Astrocyte (in vitro differentiated cells and primary cell): ENCODE data around the gene EEF1AKMT3. TPM values are rescaled to one million over a fixed set of nuclear protein-coding genes. Genes with fewer than 3 reads are reported as not detected.
A peak's percentile ranks its signal among the peaks of the same experiment; 100 is the strongest.

Source experiments
- DNase-seq: peaks from one replicate; pipeline ENCODE4 v3.0.0-alpha.2; 2010; ENCODE audit warnings: low read depth
- FAIRE-seq: peaks from 2 replicates; lab custom pipeline; 2011; peaks lifted over from hg19 to GRCh38; lab: Jason Lieb, UNC
- H2AFZ ChIP-seq: 2 replicates; pipeline ENCODE4 v1.6.0; 2012; ENCODE audit warnings: low read depth, low read length, inconsistent platforms
- H3K27ac ChIP-seq: 2 replicates; pipeline ENCODE4 v1.5.1; 2011; ENCODE audit warnings: low read depth, low read length, inconsistent platforms
- H3K27me3 ChIP-seq: 2 replicates; pipeline ENCODE4 v1.6.0; 2011; ENCODE audit warnings: low read length, inconsistent platforms; ENCODE audit not compliant: insufficient read depth
- H3K36me3 ChIP-seq: 2 replicates; pipeline ENCODE4 v1.5.1; 2011; ENCODE audit warnings: low read length, inconsistent platforms; ENCODE audit not compliant: insufficient read depth
- H3K4me1 ChIP-seq: 2 replicates; pipeline ENCODE4 v1.5.1; 2011; ENCODE audit warnings: low read length, inconsistent platforms; ENCODE audit not compliant: insufficient read depth
- H3K4me2 ChIP-seq: 2 replicates; pipeline ENCODE4 v1.6.0; 2012; ENCODE audit warnings: low read length, inconsistent platforms
- H3K4me3 ChIP-seq: 2 replicates; pipeline ENCODE4 v1.5.1; 2011; ENCODE audit warnings: low read depth, mild to moderate bottlenecking, low read length, inconsistent platforms; ENCODE audit not compliant: insufficient read depth
- H3K79me2 ChIP-seq: 2 replicates; pipeline ENCODE4 v1.6.0; 2012; ENCODE audit warnings: mild to moderate bottlenecking, low read length, inconsistent platforms; ENCODE audit not compliant: insufficient read depth
- H3K9ac ChIP-seq: 2 replicates; pipeline ENCODE4 v1.6.0; 2012; ENCODE audit warnings: mild to moderate bottlenecking, low read length, inconsistent platforms
- H3K9me3 ChIP-seq: 2 replicates; pipeline ENCODE4 v1.5.1; 2012; ENCODE audit warnings: low read depth, mild to moderate bottlenecking, low read length, inconsistent platforms; ENCODE audit not compliant: insufficient read depth
- H4K20me1 ChIP-seq: 2 replicates; pipeline ENCODE4 v1.6.0; 2012; ENCODE audit warnings: low read length, inconsistent platforms; ENCODE audit not compliant: insufficient read depth
- H3K27ac Mint-ChIP-seq: one replicate; pipeline ENCODE4 v1.8.0; 2021; ENCODE audit warnings: mild to moderate bottlenecking, mixed read lengths; ENCODE audit not compliant: unreplicated experiment
- H3K27me3 Mint-ChIP-seq: one replicate; pipeline ENCODE4 v1.8.0; 2021; ENCODE audit warnings: low read depth, mixed read lengths; ENCODE audit not compliant: unreplicated experiment
- H3K36me3 Mint-ChIP-seq: one replicate; pipeline ENCODE4 v1.8.0; 2021; ENCODE audit warnings: low read depth, mixed read lengths; ENCODE audit not compliant: unreplicated experiment
- H3K4me1 Mint-ChIP-seq: one replicate; pipeline ENCODE4 v1.8.0; 2021; ENCODE audit warnings: low read depth, mixed read lengths; ENCODE audit not compliant: unreplicated experiment
- H3K4me3 Mint-ChIP-seq: one replicate; pipeline ENCODE4 v1.8.0; 2021; ENCODE audit warnings: mild to moderate bottlenecking, moderate library complexity, mixed read lengths; ENCODE audit not compliant: unreplicated experiment
- H3K9me3 Mint-ChIP-seq: one replicate; pipeline ENCODE4 v1.8.0; 2021; ENCODE audit warnings: mild to moderate bottlenecking, mixed read lengths; ENCODE audit not compliant: unreplicated experiment
- EZH2 ChIP-seq: IDR thresholded peaks from 2 replicates; pipeline ENCODE4 v1.6.1; 2012; ENCODE audit warnings: mild to moderate bottlenecking, low read length, inconsistent platforms; ENCODE audit not compliant: insufficient read depth
- total RNA-seq: library from RNA; stranded (reverse); gene quantifications from 2 replicates; pipeline ENCODE4 v1.2.1, GENCODE V29; 2021
- TF ChIP-seq, protein P1 (sequence below): IDR thresholded peaks from 2 replicates; pipeline ENCODE4 v1.5.1; 2011; ENCODE audit warnings: low read depth, mild to moderate bottlenecking, inconsistent platforms, low read length, moderate library complexity; ENCODE audit not compliant: insufficient read depth

EEF1AKMT3 gene
- total RNA-seq, 1 donor from 2014 or later, result 8.1 TPM

GRCh38 chr12:57765698-57766463 lies 6.5 kb upstream of the EEF1AKMT3 start:
- peak; percentile 70 for TF ChIP-seq EZH2
- TF ChIP-seq, protein P1, sequence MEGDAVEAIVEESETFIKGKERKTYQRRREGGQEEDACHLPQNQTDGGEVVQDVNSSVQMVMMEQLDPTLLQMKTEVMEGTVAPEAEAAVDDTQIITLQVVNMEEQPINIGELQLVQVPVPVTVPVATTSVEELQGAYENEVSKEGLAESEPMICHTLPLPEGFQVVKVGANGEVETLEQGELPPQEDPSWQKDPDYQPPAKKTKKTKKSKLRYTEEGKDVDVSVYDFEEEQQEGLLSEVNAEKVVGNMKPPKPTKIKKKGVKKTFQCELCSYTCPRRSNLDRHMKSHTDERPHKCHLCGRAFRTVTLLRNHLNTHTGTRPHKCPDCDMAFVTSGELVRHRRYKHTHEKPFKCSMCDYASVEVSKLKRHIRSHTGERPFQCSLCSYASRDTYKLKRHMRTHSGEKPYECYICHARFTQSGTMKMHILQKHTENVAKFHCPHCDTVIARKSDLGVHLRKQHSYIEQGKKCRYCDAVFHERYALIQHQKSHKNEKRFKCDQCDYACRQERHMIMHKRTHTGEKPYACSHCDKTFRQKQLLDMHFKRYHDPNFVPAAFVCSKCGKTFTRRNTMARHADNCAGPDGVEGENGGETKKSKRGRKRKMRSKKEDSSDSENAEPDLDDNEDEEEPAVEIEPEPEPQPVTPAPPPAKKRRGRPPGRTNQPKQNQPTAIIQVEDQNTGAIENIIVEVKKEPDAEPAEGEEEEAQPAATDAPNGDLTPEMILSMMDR, result no peak
- H3K4me3 Mint-ChIP-seq, result peak overlapping the region; percentile 47
- no peaks in the 10 kb centered on the region for H4K20me1 ChIP-seq
- no peak overlapping the region for H2AFZ ChIP-seq
- peak overlapping the region; percentile 36 for H3K4me3 ChIP-seq
- H3K79me2 ChIP-seq, result peaks cover 4% of the 10 kb centered on the region
- peak overlapping the region; percentile 59 for H3K27ac Mint-ChIP-seq
- peaks cover 36% of the 10 kb centered on the region for H3K27me3 ChIP-seq
- no peaks in the 10 kb centered on the region for H3K9me3 Mint-ChIP-seq
- H3K4me1 Mint-ChIP-seq, result peaks cover 5% of the 10 kb centered on the region
- H3K4me2 ChIP-seq, result peak overlapping the region; percentile 80
- no peak overlapping the region for H3K9ac ChIP-seq
- no peak overlapping the region for H3K27ac ChIP-seq
- peaks cover 15% of the 10 kb centered on the region for H3K36me3 Mint-ChIP-seq
- DNase-seq (no peak), FAIRE-seq (no peak)
- H3K9me3 ChIP-seq, result no peaks in the 10 kb centered on the region
- H3K4me1 ChIP-seq, result peaks cover 29% of the 10 kb centered on the region
- peaks cover 50% of the 10 kb centered on the region for H3K27me3 Mint-ChIP-seq
- H3K36me3 ChIP-seq, result no peaks in the 10 kb centered on the region

DNA sequence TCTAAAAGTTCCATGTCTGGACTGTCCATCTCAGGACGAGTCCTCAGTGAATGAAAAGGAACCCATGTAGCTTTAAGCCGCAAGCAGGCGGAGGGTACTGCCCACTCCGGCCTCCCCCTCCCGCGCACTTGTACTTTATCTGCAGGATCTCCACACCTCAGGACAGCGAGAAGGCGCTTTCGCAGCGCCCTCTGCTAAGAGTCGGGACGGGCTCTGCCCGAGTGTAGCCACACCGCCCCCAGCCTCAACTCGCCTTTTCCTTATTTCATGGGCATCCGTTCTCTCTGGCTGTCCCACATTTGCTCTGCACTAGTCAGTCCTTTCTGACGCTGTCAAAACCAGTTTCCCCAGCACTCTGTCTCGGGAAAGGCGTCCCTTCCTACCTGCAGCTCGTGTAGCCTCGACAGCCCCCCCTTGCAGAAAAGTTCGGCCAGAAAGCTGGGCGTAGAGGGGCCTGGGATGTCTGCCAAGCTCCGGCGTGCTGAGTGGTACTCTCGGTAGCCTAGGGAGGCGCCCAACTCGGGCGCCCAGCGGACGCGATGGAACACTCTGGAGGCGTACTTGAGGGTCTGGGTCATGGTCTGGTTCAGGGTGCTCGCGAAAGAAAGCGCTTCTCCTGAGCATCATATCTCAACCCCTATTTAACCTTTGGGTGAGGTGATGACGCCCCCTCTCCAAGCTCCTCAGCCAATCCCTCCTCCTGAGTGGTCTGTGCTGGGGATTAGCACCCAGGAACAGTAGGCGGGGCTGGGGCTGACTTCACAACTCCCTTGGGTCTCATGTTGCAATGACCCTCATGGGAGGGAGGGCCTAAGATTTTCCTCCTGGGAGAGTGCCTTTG lies 5.7 kb upstream of the EEF1AKMT3 start, which contains the start of gene CYP27B1:
TSS of gene CYP27B1 (minus strand) at position 615 of the 841 bp plus-strand sequence. CDS start at position 578, 37 bp downstream.
- no peak for DNase-seq
- peaks cover 5% of the 10 kb centered on the region for H3K4me1 Mint-ChIP-seq
- peaks cover 50% of the 10 kb centered on the region for H3K27me3 Mint-ChIP-seq
- Histone ChIP-seq H3K4me1 (peaks cover 36% of the 10 kb centered on the region), H3K79me2 (peaks cover 10% of the 10 kb centered on the region), H3K9ac (no peak within 1 kb of the TSS), H3K4me3 (peak within 1 kb of the TSS; percentile 36), H3K36me3 (no peaks in the 10 kb centered on the region), H3K4me2 (peak within 1 kb of the TSS; percentile 80), H3K9me3 (no peaks in the 10 kb centered on the region), H3K27ac (no peak within 1 kb of the TSS), H3K27me3 (peaks cover 36% of the 10 kb centered on the region), H4K20me1 (no peaks in the 10 kb centered on the region), H2AFZ (no peak within 1 kb of the TSS)
- peaks cover 14% of the 10 kb centered on the region for H3K36me3 Mint-ChIP-seq
- no peak for FAIRE-seq
- no peaks in the 10 kb centered on the region for H3K9me3 Mint-ChIP-seq
- peak within 1 kb of the TSS; percentile 47 for H3K4me3 Mint-ChIP-seq
- TF ChIP-seq, protein P1, result no peak
- no peak for TF ChIP-seq EZH2
- H3K27ac Mint-ChIP-seq, result peak within 1 kb of the TSS; percentile 59
